SK-N-SH (cell line): ENCODE measurements around the gene CP. TPM values are rescaled to one million over a fixed set of nuclear protein-coding genes. Genes with fewer than 3 reads are reported as not detected.

Source experiments
- CTCF ChIA-PET: fragments of 300-600, 350-600 bp; formaldehyde crosslinking; extraction: SDS; loops from one replicate; lab custom pipeline; 2021; lab: Yijun Ruan, JAX
- POLR2A ChIA-PET: fragments of 350-600 bp; sonication (Branson Sonifier 250); formaldehyde crosslinking; extraction: SDS; loops from one replicate; lab custom pipeline; 2020; ENCODE audit warnings: antibody characterized with exemption, inconsistent platforms; lab: Yijun Ruan, JAX
- DNase-seq: peaks from one replicate; pipeline ENCODE4 v3.0.0; 2012
- H2AFZ ChIP-seq: fragments of 200-600 bp; sonication (generic); 2 replicates; pipeline ENCODE4 v1.8.1; 2016; ENCODE audit warnings: antibody characterized with exemption, mild to moderate bottlenecking, low read depth
- H3F3A ChIP-seq: fragments of 200-600 bp; sonication (generic); replicated peaks from 2 replicates; pipeline ENCODE3; 2016; ENCODE audit warnings: antibody characterized with exemption, mild to moderate bottlenecking; ENCODE audit not compliant: insufficient read depth
- H3K27ac ChIP-seq, 2 experiments: fragments of 200-500 bp in 1 of 2; fragments of 200-600 bp in 1 of 2; sonication (Bioruptor generic) in 1 of 2; sonication (generic), shearing (Covaris generic) in 1 of 2; 2 replicates each; pipeline versions ENCODE4 v1.5.1 to v1.6.1; 2014 to 2016; ENCODE audit warnings: low read depth in 2 of 2, inconsistent platforms in 1 of 2, low read length in 1 of 2, mild to moderate bottlenecking in 1 of 2, mixed read lengths in 1 of 2
- H3K27me3 ChIP-seq: fragments of 200-600 bp; sonication (generic), shearing (Covaris generic); 2 replicates; pipeline ENCODE4 v1.6.1; 2016; ENCODE audit warnings: mixed run types; ENCODE audit not compliant: insufficient read depth
- H3K36me3 ChIP-seq, 2 experiments: fragments of 200-500 bp in 1 of 2; fragments of 200-600 bp in 1 of 2; sonication (Bioruptor generic) in 1 of 2; sonication (generic) in 1 of 2; replicated peaks in 1 of 2; 2 replicates each; pipeline versions ENCODE3 to v1.5.1; 2014 to 2016; ENCODE audit warnings: low read length in 1 of 2, mild to moderate bottlenecking in 1 of 2; ENCODE audit not compliant: insufficient read depth in 2 of 2, control insufficient read depth in 1 of 2
- H3K4me1 ChIP-seq, 2 experiments: fragments of 200-500 bp in 1 of 2; fragments of 200-600 bp in 1 of 2; sonication (Bioruptor generic) in 1 of 2; sonication (generic), shearing (Covaris generic) in 1 of 2; 2 replicates each; pipeline versions ENCODE4 v1.5.1 to v1.6.1; 2014 to 2016; ENCODE audit warnings: low read depth in 1 of 2, low read length in 1 of 2, mixed run types in 1 of 2; ENCODE audit not compliant: insufficient read depth in 2 of 2, control insufficient read depth in 1 of 2
- H3K4me2 ChIP-seq: fragments of 200-600 bp; sonication (generic), shearing (Covaris generic); 2 replicates; pipeline ENCODE4 v1.6.1; 2017; ENCODE audit warnings: mixed run types
- H3K4me3 ChIP-seq, 2 experiments: fragments of 200-500 bp in 1 of 2; fragments of 200-600 bp in 1 of 2; sonication (Bioruptor generic) in 1 of 2; sonication (generic), shearing (Covaris generic) in 1 of 2; 2 replicates each; pipeline versions ENCODE4 v1.5.1 to v1.8.1; 2014 to 2016; ENCODE audit warnings: low read depth in 2 of 2, inconsistent platforms in 1 of 2, low read length in 1 of 2, mild to moderate bottlenecking in 1 of 2, mixed read lengths in 1 of 2, moderate library complexity in 1 of 2
- H3K79me2 ChIP-seq: fragments of 200-600 bp; sonication (generic); 2 replicates; pipeline ENCODE4 v1.8.1; 2017; ENCODE audit warnings: mild to moderate bottlenecking; ENCODE audit not compliant: insufficient read depth
- H3K9ac ChIP-seq: fragments of 200-600 bp; sonication (generic); 2 replicates; pipeline ENCODE4 v1.6.1; 2017; ENCODE audit warnings: mixed run types
- H3K9me2 ChIP-seq: fragments of 200-600 bp; sonication (generic); 2 replicates; pipeline ENCODE4 v1.6.1; 2017; ENCODE audit warnings: mixed run types
- H3K9me3 ChIP-seq: fragments of 200-600 bp; sonication (generic); 2 replicates; pipeline ENCODE4 v1.6.1; 2017; ENCODE audit warnings: mixed run types, mild to moderate bottlenecking, moderate library complexity
- H4K20me1 ChIP-seq: fragments of 200-600 bp; sonication (generic); 2 replicates; pipeline ENCODE4 v1.6.1; 2017; ENCODE audit warnings: mild to moderate bottlenecking, mixed run types; ENCODE audit not compliant: insufficient read depth
- ELF1 ChIP-seq: IDR thresholded peaks from 2 replicates; pipeline ENCODE4 v1.4.0; 2012
- EZH2phosphoT487 ChIP-seq: fragments of 200-600 bp; sonication (generic); IDR thresholded peaks from 2 replicates; pipeline ENCODE4 v1.6.1; 2017; ENCODE audit warnings: low read depth, mixed run types, mild to moderate bottlenecking, antibody characterized with exemption, moderate library complexity, borderline replicate concordance
- FOSL2 ChIP-seq: IDR thresholded peaks from 2 replicates; pipeline ENCODE4 v1.4.0; 2012; ENCODE audit warnings: low read depth, mild to moderate bottlenecking, moderate library complexity, borderline replicate concordance
- FOXJ3 ChIP-seq: sonication (generic); formaldehyde crosslinking; IDR thresholded peaks from 2 replicates; pipeline ENCODE4 v1.5.1; 2020; ENCODE audit warnings: mild to moderate bottlenecking, missing genetic modification reagents
- FOXM1 ChIP-seq: IDR thresholded peaks from 2 replicates; pipeline ENCODE4 v1.4.0; 2012; ENCODE audit warnings: low read depth, mild to moderate bottlenecking
- GATA2 ChIP-seq: sonication (generic); formaldehyde crosslinking; IDR thresholded peaks from 2 replicates; pipeline ENCODE4 v1.5.0; 2020; ENCODE audit warnings: mild to moderate bottlenecking, missing genetic modification reagents
- JUND ChIP-seq: IDR thresholded peaks from 2 replicates; pipeline ENCODE4 v1.4.0; 2012
- MXI1 ChIP-seq: IDR thresholded peaks from 2 replicates; pipeline ENCODE4 v1.6.1; 2012; ENCODE audit warnings: mild to moderate bottlenecking, low read depth, low read length, improper control_type of control experiment
- NFIC ChIP-seq: IDR thresholded peaks from 2 replicates; pipeline ENCODE4 v1.4.0; 2012; ENCODE audit warnings: borderline replicate concordance
- NRF1 ChIP-seq: IDR thresholded peaks from 2 replicates; pipeline ENCODE4 v1.6.1; 2012; ENCODE audit warnings: low read depth, mild to moderate bottlenecking, low read length
- RCOR1 ChIP-seq: fragments of 150-350 bp; IDR thresholded peaks from 2 replicates; pipeline ENCODE4 v1.6.1; 2017; ENCODE audit warnings: antibody characterized with exemption, low read length
- SIN3A ChIP-seq: IDR thresholded peaks from 2 replicates; pipeline ENCODE4 v1.6.1; 2012; ENCODE audit warnings: low read depth, mild to moderate bottlenecking, low read length, moderate library complexity, borderline replicate concordance
- TAF1 ChIP-seq: IDR thresholded peaks from 2 replicates; pipeline ENCODE4 v1.6.1; 2012; ENCODE audit warnings: low read depth, mild to moderate bottlenecking, low read length, moderate library complexity, borderline replicate concordance
- TCF12 ChIP-seq: IDR thresholded peaks from 2 replicates; pipeline ENCODE4 v1.4.0; 2012
- TEAD4 ChIP-seq: IDR thresholded peaks from 2 replicates; pipeline ENCODE4 v1.4.0; 2012; ENCODE audit warnings: mild to moderate bottlenecking, borderline replicate concordance; ENCODE audit not compliant: insufficient read depth
- YY1 ChIP-seq: IDR thresholded peaks from 2 replicates; pipeline ENCODE4 v1.4.0; 2012; ENCODE audit warnings: low read depth, mild to moderate bottlenecking
- WGBS: methylation state at CpG from one replicate; pipeline ENCODE4 v1.1.6; 2017; ENCODE audit warnings: low lambda C conversion rate; 5-methylcytosine and 5-hydroxymethylcytosine counted together
- polyA plus RNA-seq, 3 experiments: library from polyadenylated mRNA; depleted of rRNA; stranded (reverse); fragments of >200 nt; gene quantifications; 2 replicates each; pipeline ENCODE4 v1.2.3, GENCODE V29; 2012
- TF ChIP-seq, protein P1 (sequence below): IDR thresholded peaks from 2 replicates; pipeline ENCODE4 v1.4.0; 2012; ENCODE audit warnings: low read depth, borderline replicate concordance
- TF ChIP-seq, protein P2 (sequence below): fragments of 200-600 bp; sonication (generic); IDR thresholded peaks from 2 replicates; pipeline ENCODE4 v1.6.1; 2017; ENCODE audit warnings: antibody characterized with exemption, mild to moderate bottlenecking, moderate library complexity
- TF ChIP-seq, protein P3 (sequence below): IDR thresholded peaks from 2 replicates; pipeline ENCODE4; 2012

Gene CP
- polyA plus RNA-seq, 1 of the 3 experiments (the other 2 are of a cell fraction): not detected

DNA sequence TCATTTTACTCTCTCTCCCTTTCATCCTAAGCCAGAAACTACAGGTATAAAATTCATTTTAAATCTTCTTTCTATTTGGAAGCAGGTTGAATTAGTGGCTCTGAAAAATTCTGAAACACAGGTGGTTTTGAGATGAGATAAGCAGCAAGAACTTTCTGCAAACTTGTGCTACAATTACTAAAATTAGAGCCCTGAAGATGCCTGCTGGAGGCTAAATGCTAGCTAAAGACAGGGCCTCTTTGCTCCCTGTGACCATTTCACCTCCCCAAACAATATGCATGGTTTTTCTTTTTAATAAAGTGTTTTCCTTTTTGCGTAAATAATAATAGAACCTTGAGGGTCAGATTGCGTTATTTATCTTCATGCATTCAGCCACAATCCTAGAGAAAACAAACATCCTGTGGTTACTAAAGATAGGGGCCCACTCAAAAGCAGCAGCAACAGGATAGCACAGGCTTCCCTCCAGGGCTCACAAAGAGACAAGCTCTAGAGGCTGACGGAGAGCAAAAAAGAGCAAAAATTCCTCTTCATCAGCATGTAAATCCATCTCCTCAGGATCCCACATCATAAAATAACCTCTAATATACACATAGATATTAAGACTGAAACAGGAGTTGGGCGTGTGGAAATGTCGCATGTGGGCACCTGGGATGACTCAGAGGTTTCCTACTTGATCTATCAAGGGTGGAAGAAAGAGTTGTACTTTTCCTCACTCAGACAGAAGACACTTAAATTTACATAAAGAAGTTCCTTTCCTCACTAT, 26.5 kb upstream of the CP start:
- Histone ChIP-seq H3K27ac (peak overlapping the region in 1 of 2 experiments; percentile 66; a peak in 1 of 4 replicates), H3K4me2 (peak overlapping the region; percentile 39), H2AFZ (no peak overlapping the region), H3K9ac (no peak overlapping the region), H3K9me3 (no peaks in the 10 kb centered on the region), H3K4me3 (no peak overlapping the region), H3K9me2 (no peaks in the 10 kb centered on the region), H3K36me3 (no peaks in the 10 kb centered on the region), H3K79me2 (no peaks in the 10 kb centered on the region), H3F3A (peaks cover 16% of the 10 kb centered on the region), H3K27me3 (no peaks in the 10 kb centered on the region), H4K20me1 (no peaks in the 10 kb centered on the region), H3K4me1 (peaks cover 0 to 16% of the 10 kb centered on the region in 2 experiments; a peak in 3 of 4 replicates)
- TF ChIP-seq FOXM1 (no peak), FOXJ3 (CRISPR knock-in tag) (no peak), EZH2phosphoT487 (no peak), RCOR1 (no peak), TCF12 (no peak), TAF1 (no peak), TEAD4 (no peak), FOSL2 (no peak)
- TF ChIP-seq, protein P1, sequence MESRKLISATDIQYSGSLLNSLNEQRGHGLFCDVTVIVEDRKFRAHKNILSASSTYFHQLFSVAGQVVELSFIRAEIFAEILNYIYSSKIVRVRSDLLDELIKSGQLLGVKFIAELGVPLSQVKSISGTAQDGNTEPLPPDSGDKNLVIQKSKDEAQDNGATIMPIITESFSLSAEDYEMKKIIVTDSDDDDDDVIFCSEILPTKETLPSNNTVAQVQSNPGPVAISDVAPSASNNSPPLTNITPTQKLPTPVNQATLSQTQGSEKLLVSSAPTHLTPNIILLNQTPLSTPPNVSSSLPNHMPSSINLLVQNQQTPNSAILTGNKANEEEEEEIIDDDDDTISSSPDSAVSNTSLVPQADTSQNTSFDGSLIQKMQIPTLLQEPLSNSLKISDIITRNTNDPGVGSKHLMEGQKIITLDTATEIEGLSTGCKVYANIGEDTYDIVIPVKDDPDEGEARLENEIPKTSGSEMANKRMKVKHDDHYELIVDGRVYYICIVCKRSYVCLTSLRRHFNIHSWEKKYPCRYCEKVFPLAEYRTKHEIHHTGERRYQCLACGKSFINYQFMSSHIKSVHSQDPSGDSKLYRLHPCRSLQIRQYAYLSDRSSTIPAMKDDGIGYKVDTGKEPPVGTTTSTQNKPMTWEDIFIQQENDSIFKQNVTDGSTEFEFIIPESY: no peak
- TF ChIP-seq, protein P2, sequence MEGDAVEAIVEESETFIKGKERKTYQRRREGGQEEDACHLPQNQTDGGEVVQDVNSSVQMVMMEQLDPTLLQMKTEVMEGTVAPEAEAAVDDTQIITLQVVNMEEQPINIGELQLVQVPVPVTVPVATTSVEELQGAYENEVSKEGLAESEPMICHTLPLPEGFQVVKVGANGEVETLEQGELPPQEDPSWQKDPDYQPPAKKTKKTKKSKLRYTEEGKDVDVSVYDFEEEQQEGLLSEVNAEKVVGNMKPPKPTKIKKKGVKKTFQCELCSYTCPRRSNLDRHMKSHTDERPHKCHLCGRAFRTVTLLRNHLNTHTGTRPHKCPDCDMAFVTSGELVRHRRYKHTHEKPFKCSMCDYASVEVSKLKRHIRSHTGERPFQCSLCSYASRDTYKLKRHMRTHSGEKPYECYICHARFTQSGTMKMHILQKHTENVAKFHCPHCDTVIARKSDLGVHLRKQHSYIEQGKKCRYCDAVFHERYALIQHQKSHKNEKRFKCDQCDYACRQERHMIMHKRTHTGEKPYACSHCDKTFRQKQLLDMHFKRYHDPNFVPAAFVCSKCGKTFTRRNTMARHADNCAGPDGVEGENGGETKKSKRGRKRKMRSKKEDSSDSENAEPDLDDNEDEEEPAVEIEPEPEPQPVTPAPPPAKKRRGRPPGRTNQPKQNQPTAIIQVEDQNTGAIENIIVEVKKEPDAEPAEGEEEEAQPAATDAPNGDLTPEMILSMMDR: no peak
- DNase-seq: no peak
- 77% methylated on average over 5 of the region's 5 CpGs for WGBS
- ChIA-PET CTCF (no interaction called here), POLR2A (no interaction called here)

DNA sequence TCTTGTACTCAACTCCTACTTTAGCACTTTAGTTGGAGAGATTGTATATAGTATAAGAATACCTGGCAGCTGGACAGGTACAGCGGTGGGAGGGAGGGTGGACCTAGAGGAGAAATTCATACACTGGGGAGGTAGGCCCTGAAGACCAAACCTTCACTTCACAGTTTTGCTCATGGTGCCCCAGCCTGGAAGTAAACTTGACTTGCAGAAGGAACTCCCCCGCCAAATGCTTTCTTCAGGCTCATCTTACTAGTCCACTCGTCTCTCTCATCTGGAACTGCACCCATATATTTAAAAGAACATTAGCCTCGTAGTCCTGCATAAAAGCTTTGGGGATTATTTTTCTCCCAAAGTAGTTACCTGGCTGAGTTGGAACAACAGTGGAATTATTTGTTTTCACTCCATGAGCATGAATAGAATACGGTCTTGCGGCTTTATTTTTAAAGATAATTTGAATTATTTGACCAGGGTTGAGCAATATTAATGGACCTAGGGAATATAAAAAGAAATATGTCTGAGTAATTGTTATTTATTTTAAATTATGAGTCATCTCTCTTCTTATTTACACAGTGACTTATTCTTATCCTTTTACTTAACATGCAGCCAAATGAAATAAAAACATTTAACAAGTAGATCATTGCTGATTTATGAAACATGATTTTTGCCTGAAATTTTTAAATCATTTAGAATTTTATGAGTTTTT, 25.5 kb upstream of the CP start:
- Histone ChIP-seq H3F3A (peaks cover 16% of the 10 kb centered on the region), H3K36me3 (no peaks in the 10 kb centered on the region), H3K9me3 (no peaks in the 10 kb centered on the region), H3K27ac (peak overlapping the region in 1 of 2 experiments; percentile 66; a peak in 2 of 4 replicates), H2AFZ (no peak overlapping the region), H3K4me1 (peaks cover 0 to 16% of the 10 kb centered on the region in 2 experiments; a peak in 3 of 4 replicates), H3K27me3 (no peaks in the 10 kb centered on the region), H3K9me2 (no peaks in the 10 kb centered on the region), H3K4me3 (no peak overlapping the region), H4K20me1 (no peaks in the 10 kb centered on the region), H3K4me2 (peak overlapping the region; percentile 42), H3K9ac (no peak overlapping the region), H3K79me2 (no peaks in the 10 kb centered on the region)
- CTCF ChIA-PET: no interaction called here
- POLR2A ChIA-PET: no interaction called here
- DNase-seq: no peak
- 74% methylated on average over 6 of the region's 6 CpGs for WGBS
- TF ChIP-seq, protein P1: no peak
- TF ChIP-seq NRF1 (no peak), JUND (peak; percentile 59), SIN3A (no peak), NFIC (0 out of 2 replicates have a peak, but pooled peaks have one; percentile 11), TCF12 (peak; percentile 23; the same call in 1 of the 2 replicates), GATA2 (CRISPR knock-in tag) (no peak), ELF1 (no peak), MXI1 (no peak), TEAD4 (0 out of 2 replicates have a peak, but pooled peaks have one; percentile 24), EZH2phosphoT487 (no peak), YY1 (no peak)
- TF ChIP-seq, protein P3, sequence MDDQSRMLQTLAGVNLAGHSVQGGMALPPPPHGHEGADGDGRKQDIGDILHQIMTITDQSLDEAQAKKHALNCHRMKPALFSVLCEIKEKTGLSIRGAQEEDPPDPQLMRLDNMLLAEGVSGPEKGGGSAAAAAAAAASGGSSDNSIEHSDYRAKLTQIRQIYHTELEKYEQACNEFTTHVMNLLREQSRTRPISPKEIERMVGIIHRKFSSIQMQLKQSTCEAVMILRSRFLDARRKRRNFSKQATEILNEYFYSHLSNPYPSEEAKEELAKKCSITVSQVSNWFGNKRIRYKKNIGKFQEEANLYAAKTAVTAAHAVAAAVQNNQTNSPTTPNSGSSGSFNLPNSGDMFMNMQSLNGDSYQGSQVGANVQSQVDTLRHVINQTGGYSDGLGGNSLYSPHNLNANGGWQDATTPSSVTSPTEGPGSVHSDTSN: peak; percentile 5; the same call in 1 of the 2 replicates
